HG03159 (cell line): Measurements from ENCODE around the gene INPP5D.
"Not testable (repeated sequence)": the region's sequence is repeated elsewhere in the genome, so short reads cannot be mapped to it uniquely, and the experiment has no call there.

Source experiments
- ATAC-seq: cut with Tn5 transposase; IDR thresholded peaks from one replicate; pipeline ENCODE4 v1.9.1; 2021; ENCODE audit warnings: mild to moderate bottlenecking, moderate library complexity; ENCODE audit not compliant: unreplicated experiment

INPP5D gene

GRCh38 chr2:233051241-233052149 lies 8.6 kb upstream of the INPP5D start:
- ATAC-seq = no peak

- ATAC-seq = not testable (repeated sequence)
Observed at GRCh38 chr2:233052517-233052916, 7.6 kb upstream of the INPP5D start.

GRCh38 chr2:233053928-233054784 lies 6.0 kb upstream of the INPP5D start:
- ATAC-seq = peak; percentile 54

GRCh38 chr2:233055362-233055761 lies 4.8 kb upstream of the INPP5D start:
- ATAC-seq = no peak

- no peak for ATAC-seq
Observed at GRCh38 chr2:233056961-233057605, 3.1 kb upstream of the INPP5D start.

GRCh38 chr2:233058717-233059546 lies 1.2 kb upstream of the INPP5D start:
- no peak for ATAC-seq

GRCh38 chr2:233059547-233059796 lies 670 bp upstream of the INPP5D start:
- no peak for ATAC-seq

GRCh38 chr2:233060501-233060979 lies 398 bp downstream of the INPP5D start:
- no peak for ATAC-seq

- no peak for ATAC-seq
Observed at GRCh38 chr2:233060980-233061590, 943 bp downstream of the INPP5D start.

- peak; percentile 26 for ATAC-seq
Observed at GRCh38 chr2:233061591-233062450, 1.7 kb downstream of the INPP5D start.

GRCh38 chr2:233062451-233062850 lies 2.3 kb downstream of the INPP5D start:
- no peak for ATAC-seq

GRCh38 chr2:233062946-233063268 lies 2.8 kb downstream of the INPP5D start:
- no peak for ATAC-seq

GRCh38 chr2:233063269-233063975 lies 3.3 kb downstream of the INPP5D start:
- peak; percentile 27 for ATAC-seq

- no peak for ATAC-seq
Observed at GRCh38 chr2:233063976-233064411, 3.9 kb downstream of the INPP5D start.

- ATAC-seq = no peak
Observed at GRCh38 chr2:233064530-233065199, 4.5 kb downstream of the INPP5D start.

GRCh38 chr2:233065200-233065589 lies 5.1 kb downstream of the INPP5D start:
- ATAC-seq = not testable (repeated sequence)

- ATAC-seq = no peak
Observed at GRCh38 chr2:233065954-233066470, 5.9 kb downstream of the INPP5D start.
